NCI-H2029 treated with DMSO at 0.1 percent for 48 hours (cell line): ENCODE results near the gene YWHAE.
"Not testable (repeated sequence)": the region's sequence is repeated elsewhere in the genome, so short reads cannot be mapped to it uniquely, and the experiment has no call there.

ENCODE experiments used
- DNase-seq: peaks from one replicate; lab custom pipeline; 2025; lab: John Stamatoyannopoulos, UW

The YWHAE gene

DNA sequence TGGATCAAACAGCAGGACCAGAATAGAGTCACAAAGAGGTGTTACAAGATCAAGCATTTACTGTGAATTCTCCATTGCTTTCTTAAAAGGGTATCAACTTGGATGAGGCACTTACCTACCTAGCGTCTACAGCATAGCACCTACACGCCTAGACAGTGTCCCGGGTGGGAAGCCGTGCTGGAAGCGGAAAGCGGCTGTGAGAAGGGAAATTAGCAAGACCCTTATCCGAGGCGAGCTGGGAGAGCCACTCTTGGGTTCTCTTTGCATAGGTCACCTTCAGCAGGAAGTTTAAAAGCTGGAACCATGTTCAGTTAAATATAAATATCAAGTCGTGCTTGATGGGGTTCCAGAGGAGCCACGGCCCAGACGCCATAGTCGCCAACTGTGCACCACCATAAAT lies 74.3 kb downstream of the YWHAE start:
- DNase-seq: no peak

DNA sequence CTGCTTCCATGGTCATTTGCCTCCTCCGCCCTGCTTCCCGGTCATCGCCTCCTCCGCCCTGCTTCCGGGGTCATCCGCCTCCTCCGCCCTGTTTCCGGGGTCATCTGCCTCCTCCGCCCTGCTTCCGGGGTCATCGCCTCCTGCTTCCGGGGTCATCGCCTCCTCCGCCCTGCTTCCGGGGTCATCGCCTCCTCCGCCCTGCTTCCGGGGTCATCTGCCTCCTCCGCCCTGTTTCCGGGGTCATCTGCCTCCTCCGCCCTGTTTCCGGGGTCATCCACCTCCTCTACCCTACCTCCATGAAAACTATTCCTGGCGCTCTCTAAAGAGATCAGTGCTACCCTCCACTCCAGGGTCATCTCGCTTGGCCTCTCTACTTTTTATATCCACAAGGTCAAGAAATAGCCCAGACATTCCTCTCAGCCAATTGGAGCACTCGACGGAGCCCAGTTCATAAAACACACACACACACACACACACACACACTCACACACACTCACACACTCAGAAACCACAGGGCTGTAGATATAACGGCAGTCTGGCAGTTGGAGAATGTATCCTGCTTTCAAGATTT lies 75.7 kb downstream of the YWHAE start:
- DNase-seq: no peak

DNA sequence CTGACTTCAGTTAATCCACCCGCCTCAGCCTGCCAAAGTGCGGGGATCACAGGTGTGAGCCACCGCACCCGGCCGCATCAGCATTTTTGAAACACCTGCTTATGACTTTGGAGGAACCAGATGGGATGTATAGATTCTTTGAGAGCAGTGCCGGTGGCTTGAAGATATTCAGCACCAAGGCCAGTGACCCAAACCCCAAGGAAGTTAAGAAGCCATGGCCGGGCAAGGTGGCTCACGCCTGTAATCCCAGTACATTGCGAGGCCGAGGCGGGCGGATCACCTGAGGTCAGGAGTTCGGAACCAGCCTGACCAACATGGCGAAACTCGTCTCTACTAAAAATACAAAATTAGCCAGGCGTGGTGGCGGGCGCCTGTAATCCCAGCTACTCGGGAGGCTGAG lies 76.7 kb downstream of the YWHAE start:
- no peak for DNase-seq

DNA sequence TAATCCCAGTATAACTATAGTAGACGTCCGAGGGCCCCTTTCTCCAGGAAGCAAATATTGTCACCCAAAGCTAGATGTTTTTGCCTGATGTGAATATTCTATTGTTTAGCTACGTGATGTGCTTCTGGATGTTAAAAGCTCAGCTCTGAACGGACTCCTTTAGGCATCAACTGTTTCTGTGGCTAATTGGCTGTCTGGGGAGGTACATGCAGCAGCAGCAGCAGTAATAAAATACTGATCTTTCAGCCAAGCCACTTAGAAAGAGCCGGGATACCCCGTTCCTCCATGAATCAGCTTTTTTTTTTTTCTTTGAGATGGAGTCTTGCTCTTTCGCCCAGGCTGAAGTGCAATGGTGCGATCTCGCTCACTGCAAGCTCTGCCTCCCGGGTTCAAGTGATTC lies 77.5 kb downstream of the YWHAE start:
- no peak for DNase-seq

DNA sequence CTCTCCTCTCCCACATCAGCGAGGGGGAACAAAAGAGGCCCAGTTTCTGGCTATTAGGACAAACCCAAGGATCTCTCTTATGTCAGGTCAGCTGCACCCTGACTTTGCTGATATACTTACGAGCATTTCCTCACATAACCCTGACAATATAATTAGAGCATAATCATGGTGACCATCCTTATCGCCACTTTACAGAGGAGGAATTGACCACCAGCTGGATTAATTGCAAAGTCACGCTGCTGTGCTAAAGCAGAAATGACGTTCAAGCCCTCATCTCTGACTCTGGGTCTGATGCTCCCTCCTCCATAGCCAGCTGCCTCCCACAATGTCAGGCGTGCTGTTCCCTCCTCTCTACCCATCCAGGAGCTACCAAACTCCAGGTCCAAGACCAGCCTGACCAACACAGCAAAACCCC lies 78.0 kb downstream of the YWHAE start:
- no peak for DNase-seq

DNA sequence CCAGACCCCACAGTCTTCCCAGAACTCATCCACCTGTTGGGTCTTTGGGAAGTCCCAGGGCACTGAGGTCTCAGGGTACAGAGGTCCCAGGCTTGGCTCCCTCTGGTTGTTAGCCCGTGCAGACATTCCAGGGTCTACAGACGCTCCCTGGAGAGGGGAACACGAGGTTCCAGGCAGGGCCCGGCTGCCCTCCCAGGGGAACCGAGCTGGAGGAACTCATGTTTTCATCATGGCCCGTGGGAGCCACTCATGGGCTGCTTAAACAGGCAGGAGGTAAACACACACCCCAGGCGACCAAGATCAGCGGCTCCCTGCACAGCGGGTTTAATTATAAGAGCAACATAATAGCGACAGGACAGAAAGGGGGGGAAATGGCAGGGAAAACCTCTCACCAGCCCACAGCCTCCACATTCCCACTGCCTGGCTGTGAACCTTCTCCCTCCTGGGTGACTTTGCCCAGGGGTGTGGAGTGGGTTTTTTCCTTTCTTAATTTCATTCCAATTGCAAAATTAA lies 84.1 kb downstream of the YWHAE start:
- no peak for DNase-seq

DNA sequence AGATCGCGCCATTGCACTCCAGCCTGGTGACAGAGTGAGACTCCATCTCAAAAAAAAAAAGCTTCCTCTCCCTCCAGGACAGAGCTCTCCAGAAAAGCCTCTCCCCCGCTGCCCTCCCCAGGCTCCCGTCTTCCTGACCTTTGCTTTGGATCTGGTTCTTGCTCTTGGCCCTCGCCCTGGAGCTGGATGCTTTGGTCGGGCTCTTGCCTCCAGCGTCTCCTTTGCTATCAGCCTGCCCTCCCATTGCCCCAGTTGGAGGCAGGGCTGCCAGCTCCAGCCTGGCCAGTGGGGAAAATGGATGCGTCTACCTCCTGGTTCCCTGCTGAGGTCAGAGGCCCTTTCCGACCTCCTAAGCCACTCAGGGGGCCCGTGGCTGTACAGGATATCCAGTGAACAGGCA lies 84.6 kb downstream of the YWHAE start:
- DNase-seq: no peak

DNA sequence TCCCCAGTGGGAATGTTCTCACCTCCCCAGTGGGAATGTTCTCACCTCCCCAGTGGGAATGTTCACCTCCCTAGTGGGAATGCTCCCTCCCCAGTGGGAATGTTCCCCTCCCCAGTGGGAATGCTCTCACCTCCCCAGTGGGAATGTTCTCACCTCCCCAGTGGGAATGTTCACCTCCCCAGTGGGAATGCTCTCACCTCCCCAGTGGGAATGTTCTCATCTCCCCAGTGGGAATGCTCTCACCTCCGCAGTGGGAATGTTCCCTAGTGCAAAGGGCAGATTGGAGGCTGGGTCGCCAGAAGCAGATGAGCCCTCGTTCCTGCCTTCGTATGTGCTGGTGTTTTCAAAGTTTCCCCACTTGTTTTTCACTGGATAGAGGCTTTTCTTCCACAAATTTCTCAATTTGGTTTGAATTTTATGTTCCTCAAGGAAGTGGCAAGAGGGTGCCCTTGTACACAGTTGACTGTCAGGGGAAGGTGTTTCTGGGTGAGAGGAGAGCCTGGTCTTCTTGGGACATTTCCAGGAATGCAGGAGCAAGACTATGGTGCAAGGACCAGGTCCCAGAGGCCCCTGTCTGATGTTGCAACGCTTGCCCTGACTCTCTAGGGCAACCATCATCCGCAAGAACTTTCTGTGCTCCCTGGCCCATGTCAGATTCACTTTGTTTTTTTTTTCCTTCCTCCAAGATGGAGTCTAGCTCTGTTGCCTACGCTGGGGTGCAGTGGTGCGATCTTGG lies 86.6 kb downstream of the YWHAE start:
- DNase-seq: no peak

DNA sequence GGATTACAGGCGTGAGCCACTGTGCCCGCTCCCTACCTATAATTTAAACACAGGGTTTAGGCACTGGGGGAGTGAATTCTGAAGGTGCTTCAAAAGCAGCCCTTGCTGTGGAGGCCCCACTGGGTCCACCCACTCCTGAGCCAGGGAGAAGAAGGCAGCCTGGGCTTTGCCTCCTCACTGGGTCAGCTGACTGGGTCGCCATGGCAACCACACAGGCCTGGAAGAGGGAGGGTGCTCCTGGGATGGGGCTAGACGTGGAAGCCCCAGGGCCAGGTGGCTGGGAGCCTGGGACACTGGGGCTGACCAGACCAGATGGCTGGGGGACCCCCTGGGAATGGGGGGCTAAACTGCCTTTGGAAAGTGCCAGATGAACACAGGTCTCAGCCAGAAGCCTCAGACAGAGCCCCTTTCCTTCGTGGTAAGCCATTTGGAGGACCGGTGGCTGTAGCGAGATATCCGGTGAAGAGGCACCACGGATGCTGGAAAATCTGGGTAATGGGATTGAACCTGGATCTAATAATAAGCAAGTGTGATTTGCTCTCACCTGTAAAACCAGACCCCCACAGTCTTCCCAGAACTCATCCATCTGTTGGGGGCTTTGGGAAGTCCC lies 87.7 kb downstream of the YWHAE start:
- DNase-seq: no peak

DNA sequence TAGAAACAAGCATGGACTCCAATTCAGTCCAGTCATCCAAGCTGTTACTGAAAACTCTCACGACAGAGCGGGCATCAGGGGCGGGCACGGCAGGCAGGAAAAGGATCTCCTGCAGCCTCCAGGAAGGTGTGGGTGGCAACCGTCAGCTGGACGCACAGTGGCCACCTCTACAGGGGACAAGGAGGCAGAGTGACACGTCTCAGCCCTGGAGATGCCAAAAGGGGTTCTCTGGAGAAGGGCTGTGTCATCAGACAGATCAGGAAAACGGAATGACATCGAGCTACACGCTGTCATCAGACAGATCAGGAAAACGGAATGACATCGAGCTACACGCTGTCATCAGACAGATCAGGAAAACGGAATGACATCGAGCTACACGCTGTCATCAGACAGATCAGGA lies 92.2 kb downstream of the YWHAE start:
- not testable (repeated sequence) for DNase-seq

DNA sequence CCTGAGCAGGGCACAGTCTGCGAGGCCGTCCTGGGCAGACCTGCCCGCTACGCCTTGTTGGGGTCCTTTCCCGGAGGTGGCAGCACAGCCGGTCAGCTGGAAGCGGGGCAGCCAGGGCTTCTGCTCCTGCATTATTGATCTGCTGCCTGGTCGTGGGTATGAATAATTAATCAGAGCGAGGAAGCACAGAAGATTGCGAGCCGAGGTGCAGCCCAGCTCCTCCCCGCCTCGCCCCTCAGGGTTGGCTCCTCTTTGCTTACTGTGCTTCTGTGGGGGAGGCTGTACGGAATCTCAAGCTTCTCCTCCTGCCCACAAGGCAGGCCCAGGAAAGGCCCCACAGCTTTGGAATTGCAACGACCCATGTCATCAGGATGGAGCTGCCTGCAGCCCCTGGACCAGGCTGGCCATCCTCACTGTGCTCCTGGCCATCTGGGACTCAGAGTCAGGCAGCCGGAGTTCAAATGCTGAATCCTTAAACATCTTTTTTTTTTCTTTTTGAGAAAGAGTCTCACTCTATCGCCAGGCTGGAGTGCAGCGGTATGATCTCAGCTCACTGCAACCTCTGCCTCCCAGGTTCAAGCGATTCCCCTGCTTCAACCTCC lies 95.0 kb downstream of the YWHAE start:
- DNase-seq: no peak

DNA sequence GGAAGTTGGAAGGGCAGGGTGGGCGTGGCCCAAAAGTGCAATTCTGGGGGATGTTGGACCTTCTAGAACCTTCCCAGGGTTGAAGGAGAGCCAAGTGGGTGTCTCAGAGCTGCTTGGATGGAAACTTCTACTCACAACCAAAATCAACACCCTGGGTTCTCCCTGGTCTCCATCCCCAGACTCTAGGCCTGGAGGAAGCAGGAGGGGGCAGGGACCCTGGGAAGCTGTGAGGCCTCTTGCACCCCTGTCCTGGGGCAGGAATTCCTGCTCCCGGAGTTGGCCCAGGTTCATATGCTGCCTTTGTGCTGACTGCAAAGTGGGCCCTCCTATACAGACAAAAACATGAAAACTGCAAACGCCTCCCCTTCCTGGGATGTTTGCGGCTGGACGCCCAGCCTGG lies 95.5 kb downstream of the YWHAE start:
- no peak for DNase-seq

DNA sequence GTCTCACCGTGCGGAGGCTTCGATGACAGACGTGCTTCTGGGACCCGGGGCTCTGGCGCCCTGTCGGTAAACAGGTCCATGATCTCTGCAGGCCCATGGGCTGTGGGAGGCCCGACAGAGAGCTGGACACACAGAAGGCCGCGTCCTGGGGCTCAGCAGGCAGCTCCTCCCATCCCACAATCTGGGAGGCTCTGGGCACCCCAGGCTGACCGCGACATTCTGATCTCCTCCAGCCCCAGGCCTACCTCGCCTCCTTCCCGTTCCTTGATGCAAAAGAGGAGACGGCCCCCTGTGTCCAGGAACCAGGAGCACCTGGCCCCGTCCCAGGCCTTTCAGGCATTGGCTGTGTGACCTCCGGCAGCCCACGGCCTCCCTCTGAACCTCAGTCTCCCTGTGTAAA lies 97.3 kb downstream of the YWHAE start:
- no peak for DNase-seq

DNA sequence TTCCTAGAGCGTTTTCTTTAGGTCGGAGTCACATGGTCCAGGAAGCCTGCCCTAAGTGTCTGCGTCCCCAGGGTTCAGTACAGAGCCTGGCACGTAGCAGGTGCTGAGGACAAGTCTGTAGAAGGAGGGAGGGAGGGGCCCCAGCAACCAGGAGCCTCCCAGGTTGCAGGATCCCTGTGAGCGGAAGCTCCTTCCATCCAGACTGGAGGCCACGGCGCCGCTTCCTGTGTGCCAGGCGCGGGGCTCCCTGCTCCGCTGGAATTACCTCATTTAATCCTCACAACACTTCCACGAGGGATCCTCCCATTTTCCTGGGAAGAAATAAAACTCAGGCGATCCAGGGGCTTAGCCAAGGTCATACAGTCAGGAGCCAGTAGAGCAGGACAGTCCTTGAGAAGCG lies 98.5 kb downstream of the YWHAE start:
- DNase-seq: no peak

DNA sequence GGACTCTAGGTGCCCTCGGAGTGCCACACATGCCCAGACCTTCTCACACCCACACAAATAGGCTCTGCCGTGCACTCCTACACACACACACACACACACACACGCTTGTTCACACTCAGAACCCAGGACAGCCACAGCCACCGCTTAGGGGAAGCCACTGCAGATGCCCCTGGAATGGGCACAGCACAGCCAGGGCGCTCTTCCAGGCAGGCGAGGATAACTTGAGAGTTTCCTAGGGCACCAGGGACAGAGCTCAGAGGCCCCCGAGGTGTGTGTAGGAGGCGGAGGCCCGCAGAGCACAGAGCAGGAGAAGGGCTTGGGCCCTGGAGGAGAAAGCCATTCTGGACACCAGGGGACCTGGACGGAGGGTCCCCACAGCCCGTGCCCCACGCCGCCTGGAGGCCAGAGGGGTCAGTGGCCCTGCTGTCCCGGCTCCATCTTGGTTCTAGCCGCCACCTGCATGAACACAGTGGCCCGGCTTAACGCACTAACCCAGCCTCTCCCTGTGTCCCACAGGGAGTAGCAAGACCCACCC lies 99.6 kb downstream of the YWHAE start:
- no peak for DNase-seq

DNA sequence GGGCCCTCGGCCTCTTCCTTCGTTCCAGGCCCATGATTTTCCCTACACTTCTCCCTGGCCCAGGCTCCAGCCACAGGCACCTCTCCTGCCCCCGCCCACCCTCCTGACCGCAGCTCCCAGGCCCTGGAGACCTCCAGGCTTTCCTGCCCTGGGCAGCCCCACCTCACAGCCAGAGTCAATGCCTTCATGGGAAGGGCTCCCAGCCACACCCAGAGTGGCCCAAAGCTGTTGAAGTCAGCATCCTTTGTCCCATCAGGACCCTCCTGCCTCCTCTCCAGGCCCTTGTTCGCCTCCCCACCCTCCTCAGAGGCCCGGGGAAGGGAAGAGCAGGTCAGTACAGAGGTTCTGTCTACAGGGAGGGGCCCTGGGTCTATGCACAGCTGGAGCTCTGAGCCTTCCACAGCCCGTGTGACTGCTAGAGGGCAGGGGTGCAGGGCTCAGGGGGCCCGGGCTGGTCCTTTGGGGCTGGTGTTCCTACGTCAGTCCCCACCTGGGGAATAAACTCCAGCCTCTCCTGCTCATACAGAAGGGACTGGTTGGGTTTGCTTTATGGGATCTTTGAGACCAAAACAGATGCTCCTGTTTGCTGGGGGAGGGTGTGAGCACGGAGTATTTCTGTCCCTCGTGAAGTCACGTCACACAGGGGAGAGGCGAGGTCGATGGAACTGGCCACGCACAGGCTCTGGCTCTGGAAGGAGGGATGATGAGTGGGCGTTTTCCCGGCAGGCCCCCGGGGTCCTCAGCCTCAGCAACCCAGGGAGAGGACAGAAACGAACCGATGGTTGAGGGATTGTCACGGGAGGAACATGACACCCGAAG lies 100.3 kb downstream of the YWHAE start:
- no peak for DNase-seq

DNA sequence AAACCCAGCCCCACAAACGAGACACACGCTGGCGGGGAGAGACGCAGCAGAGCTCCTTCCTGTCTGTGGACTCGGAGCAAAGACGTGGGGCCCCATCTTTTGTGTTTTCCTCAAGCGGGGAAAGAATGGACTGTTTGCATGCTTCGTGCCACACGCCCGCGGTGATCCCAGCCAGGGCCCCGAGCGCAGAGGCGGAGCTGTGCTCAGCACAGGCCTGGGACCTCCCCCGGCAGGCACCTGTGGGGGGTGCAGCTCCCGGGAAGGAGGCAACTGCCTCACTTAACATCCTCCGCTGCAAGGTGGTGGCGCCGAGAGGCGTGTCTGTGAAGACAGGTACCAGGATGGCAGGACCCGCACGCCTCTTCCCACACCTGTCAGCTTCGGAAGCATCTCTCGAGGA lies 101.4 kb downstream of the YWHAE start:
- no peak for DNase-seq
